GM06990 (cell line): Measurements from ENCODE around the gene SNRNP27.

Experiments
- DNase-seq: peaks from one replicate; pipeline ENCODE4 v3.0.0-alpha.2; 2011; ENCODE audit not compliant: insufficient read length; ENCODE audit errors: extremely low read depth
- H3K27me3 ChIP-seq: replicated peaks from 2 replicates; pipeline ENCODE4 v1.6.0; 2011; ENCODE audit warnings: low read length; ENCODE audit not compliant: control insufficient read depth, insufficient read depth
- H3K36me3 ChIP-seq: 2 replicates; pipeline ENCODE4 v1.5.1; 2011; ENCODE audit warnings: low read length; ENCODE audit not compliant: control insufficient read depth, insufficient read depth
- H3K4me3 ChIP-seq: replicated peaks from 2 replicates; pipeline ENCODE4 v1.5.1; 2011; ENCODE audit warnings: low read depth, mild to moderate bottlenecking, control low read depth, low read length
- TF ChIP-seq, protein P1 (sequence below): IDR thresholded peaks from 2 replicates; pipeline ENCODE4 v1.5.1; 2011; ENCODE audit warnings: low read length, control low read depth, mild to moderate bottlenecking, inconsistent platforms; ENCODE audit not compliant: insufficient read depth, poor library complexity, severe bottlenecking

SNRNP27 gene

DNA sequence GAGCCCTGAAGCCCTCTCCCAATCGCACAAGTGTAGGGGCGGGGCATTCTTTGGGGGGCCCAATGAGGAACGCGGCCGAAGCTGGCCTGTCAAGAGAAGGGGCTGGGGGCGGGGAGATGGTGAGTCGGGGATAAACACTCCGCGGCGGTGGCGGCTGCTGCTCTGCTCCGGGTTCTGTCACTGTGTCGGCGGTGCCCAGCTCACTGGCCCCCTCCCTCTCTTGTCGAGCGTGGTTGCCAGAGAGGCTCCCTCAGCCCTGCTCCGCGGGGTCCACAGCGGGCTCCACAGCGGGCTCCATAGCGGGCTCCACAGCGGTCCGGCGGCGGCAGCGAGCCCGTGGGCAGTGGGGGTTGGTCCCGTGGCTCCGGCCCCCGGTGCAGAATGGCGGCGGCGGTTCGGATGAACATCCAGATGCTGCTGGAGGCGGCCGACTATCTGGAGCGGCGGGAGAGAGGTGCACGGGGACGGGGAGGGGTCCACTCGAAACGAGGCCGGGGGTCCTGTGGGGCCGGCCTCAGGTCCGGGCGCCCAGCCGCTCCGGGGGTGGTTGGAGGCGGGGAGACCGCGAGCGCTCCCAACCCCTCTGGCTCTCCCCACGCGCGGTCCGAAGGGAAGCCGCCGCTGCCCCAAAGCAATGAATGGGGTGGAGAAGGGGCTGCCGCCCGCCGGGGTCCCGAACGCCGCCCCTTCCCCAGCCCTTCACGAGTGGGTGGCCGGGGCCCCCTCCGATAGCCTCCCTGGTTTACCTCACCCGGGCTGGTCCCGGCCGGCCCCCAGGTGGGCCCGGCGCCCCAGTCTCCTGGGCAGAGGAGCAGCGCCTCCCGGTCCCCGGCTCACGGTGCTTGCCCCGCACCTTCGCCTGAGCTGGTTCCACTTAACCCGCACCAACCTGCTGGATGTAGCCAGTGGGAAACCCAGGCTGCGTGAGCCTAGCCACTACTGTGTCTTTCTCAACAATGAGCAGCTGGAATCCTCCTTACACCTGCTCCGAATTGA lies 21.5 kb downstream of the SNRNP27 start, which contains the start of gene MXD1:
Gene MXD1 (plus strand): TSS at position 160 of the 996 bp plus-strand sequence. CDS start 222 bp downstream, at position 382.
- H3K27me3 ChIP-seq = no peaks in the 10 kb centered on the region
- H3K36me3 ChIP-seq = no peaks in the 10 kb centered on the region
- peak; percentile 36 for DNase-seq
- peak within 1 kb of the TSS; percentile 89 for H3K4me3 ChIP-seq
- TF ChIP-seq, protein P1, sequence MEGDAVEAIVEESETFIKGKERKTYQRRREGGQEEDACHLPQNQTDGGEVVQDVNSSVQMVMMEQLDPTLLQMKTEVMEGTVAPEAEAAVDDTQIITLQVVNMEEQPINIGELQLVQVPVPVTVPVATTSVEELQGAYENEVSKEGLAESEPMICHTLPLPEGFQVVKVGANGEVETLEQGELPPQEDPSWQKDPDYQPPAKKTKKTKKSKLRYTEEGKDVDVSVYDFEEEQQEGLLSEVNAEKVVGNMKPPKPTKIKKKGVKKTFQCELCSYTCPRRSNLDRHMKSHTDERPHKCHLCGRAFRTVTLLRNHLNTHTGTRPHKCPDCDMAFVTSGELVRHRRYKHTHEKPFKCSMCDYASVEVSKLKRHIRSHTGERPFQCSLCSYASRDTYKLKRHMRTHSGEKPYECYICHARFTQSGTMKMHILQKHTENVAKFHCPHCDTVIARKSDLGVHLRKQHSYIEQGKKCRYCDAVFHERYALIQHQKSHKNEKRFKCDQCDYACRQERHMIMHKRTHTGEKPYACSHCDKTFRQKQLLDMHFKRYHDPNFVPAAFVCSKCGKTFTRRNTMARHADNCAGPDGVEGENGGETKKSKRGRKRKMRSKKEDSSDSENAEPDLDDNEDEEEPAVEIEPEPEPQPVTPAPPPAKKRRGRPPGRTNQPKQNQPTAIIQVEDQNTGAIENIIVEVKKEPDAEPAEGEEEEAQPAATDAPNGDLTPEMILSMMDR = no peak

GRCh38 chr2:69916106-69916505 lies 22.4 kb downstream of the SNRNP27 start:
- TF ChIP-seq, protein P1 = no peak
- no peak for DNase-seq
- Histone ChIP-seq H3K4me3 (peak overlapping the region; percentile 89), H3K36me3 (no peaks in the 10 kb centered on the region; the same call in 1 of the 2 replicates), H3K27me3 (no peaks in the 10 kb centered on the region)

DNA sequence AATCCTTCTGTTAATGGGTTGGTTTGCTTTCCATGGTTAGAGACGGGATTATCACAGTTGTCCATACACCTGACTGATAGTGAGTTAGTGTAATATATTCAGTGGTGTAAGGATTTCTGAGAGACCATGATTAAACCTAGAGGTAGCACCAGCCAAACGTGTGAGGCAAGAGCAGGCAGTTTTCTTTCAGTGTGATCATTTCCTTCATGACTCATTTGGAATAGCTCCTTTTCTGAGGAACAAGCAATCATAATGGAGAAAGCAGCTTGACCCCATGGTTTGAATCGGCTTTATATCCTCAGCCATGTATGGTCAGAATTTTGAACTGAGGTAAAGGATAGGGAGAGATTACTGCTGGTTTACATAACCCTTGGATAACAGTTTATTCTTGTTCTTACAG lies 24.1 kb downstream of the SNRNP27 start:
- Histone ChIP-seq H3K27me3 (no peaks in the 10 kb centered on the region), H3K36me3 (no peaks in the 10 kb centered on the region; the same call in 1 of the 2 replicates), H3K4me3 (no peak overlapping the region)
- no peak for DNase-seq
- TF ChIP-seq, protein P1 = no peak

- H3K36me3 ChIP-seq = no peaks in the 10 kb centered on the region; the same call in 1 of the 2 replicates
- TF ChIP-seq, protein P1 = no peak
Observed at GRCh38 chr2:69918401-69918800, 24.6 kb downstream of the SNRNP27 start.

DNA sequence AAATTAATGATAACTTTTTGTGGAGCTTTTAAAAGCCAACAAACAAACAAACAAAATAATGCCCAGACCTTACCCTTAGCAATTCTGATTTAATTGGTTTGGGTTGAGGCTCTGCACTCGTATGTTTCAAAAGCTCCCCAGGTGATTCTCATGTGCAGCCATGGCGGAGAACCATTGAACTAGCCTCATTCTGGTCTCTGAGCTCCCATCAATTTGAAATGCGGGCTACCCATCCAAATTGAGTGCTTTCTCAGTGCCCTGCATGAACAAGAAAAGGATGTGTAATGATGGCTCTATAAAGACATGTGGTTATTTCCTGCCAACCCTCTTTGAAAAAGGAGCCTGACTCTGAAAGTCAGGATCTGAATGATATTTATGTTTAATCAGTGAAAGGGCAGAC lies 29.4 kb downstream of the SNRNP27 start:
- H3K36me3 ChIP-seq = no peaks in the 10 kb centered on the region; the same call in none of the 2 replicates
- no peak overlapping the region for H3K4me3 ChIP-seq
- no peak for DNase-seq
- no peaks in the 10 kb centered on the region for H3K27me3 ChIP-seq
- TF ChIP-seq, protein P1 = no peak

More at GRCh38 chr2:69918401-69918800, 24.6 kb downstream of the SNRNP27 start:
- Histone ChIP-seq H3K27me3 (no peaks in the 10 kb centered on the region), H3K4me3 (no peak overlapping the region)
- no peak for DNase-seq
